HG02870 (cell line): ENCODE measurements around the gene RALGPS2.

Experiments used
- ATAC-seq: cut with Tn5 transposase; IDR thresholded peaks from one replicate; pipeline ENCODE4 v1.9.1; 2021; ENCODE audit warnings: mild to moderate bottlenecking, moderate library complexity; ENCODE audit not compliant: unreplicated experiment

The RALGPS2 gene

GRCh38 chr1:178862416-178862815 is 137.4 kb downstream of the RALGPS2 start:
- ATAC-seq, result no peak

GRCh38 chr1:178862864-178863263 is 137.8 kb downstream of the RALGPS2 start:
- no peak for ATAC-seq

- ATAC-seq, result no peak
Observed at GRCh38 chr1:178864326-178864725, 139.3 kb downstream of the RALGPS2 start.

GRCh38 chr1:178867670-178868069 is 142.6 kb downstream of the RALGPS2 start:
- ATAC-seq, result no peak

- no peak for ATAC-seq
Observed at GRCh38 chr1:178868706-178869105, 143.7 kb downstream of the RALGPS2 start.

GRCh38 chr1:178869119-178869697 is 144.2 kb downstream of the RALGPS2 start:
- no peak for ATAC-seq

- ATAC-seq, result no peak
Observed at GRCh38 chr1:178870221-178870620, 145.2 kb downstream of the RALGPS2 start.

GRCh38 chr1:178870944-178871343 is 145.9 kb downstream of the RALGPS2 start, which contains the start of gene ANGPTL1:
Gene ANGPTL1, minus strand, starts transcription at chr1:178871077. Its CDS starts 5,301 bp downstream, at chr1:178865776.
- ATAC-seq, result no peak

GRCh38 chr1:178871551-178872320 is 146.7 kb downstream of the RALGPS2 start:
- ATAC-seq, result no peak

GRCh38 chr1:178874966-178875365 is 149.9 kb downstream of the RALGPS2 start:
- ATAC-seq, result no peak

GRCh38 chr1:178875936-178876335 is 150.9 kb downstream of the RALGPS2 start:
- no peak for ATAC-seq

GRCh38 chr1:178877896-178878295 is 152.9 kb downstream of the RALGPS2 start:
- no peak for ATAC-seq

- ATAC-seq, result no peak
Observed at GRCh38 chr1:178881950-178882349, 156.9 kb downstream of the RALGPS2 start.

- no peak for ATAC-seq
Observed at GRCh38 chr1:178885869-178886268, 160.8 kb downstream of the RALGPS2 start.

- ATAC-seq, result no peak
Observed at GRCh38 chr1:178886551-178886950, 161.5 kb downstream of the RALGPS2 start.

- no peak for ATAC-seq
Observed at GRCh38 chr1:178895928-178896327, 170.9 kb downstream of the RALGPS2 start.

- no peak for ATAC-seq
Observed at GRCh38 chr1:178898401-178898800, 173.4 kb downstream of the RALGPS2 start.

- ATAC-seq, result no peak
Observed at GRCh38 chr1:178899402-178899801, 174.4 kb downstream of the RALGPS2 start.

GRCh38 chr1:178901482-178902125 is 176.6 kb downstream of the RALGPS2 start:
- no peak for ATAC-seq

GRCh38 chr1:178908358-178908757 is 183.3 kb downstream of the RALGPS2 start:
- ATAC-seq, result no peak

- ATAC-seq, result no peak
Observed at GRCh38 chr1:178910023-178910422, 185.0 kb downstream of the RALGPS2 start.

GRCh38 chr1:178912597-178912996 is 187.6 kb downstream of the RALGPS2 start:
- no peak for ATAC-seq
